HepG2 (cell line): ENCODE results near the gene BTBD6. TPM values are rescaled to one million over a fixed set of nuclear protein-coding genes. Genes with fewer than 3 reads are reported as not detected.

Experiments
- ATAC-seq: fragments of 200-7000 bp; cut with Tn5 transposase; 3 replicates; pipeline ENCODE4 v1.9.1; 2020; ENCODE audit warnings: mild to moderate bottlenecking, moderate library complexity
- BruUV-seq: library from RNA; stranded (reverse); fragments of 400-500 nt; replicated peaks from 2 replicates; lab custom pipeline; 2021; lab: Mats Ljungman, UMichigan
- CTCF ChIA-PET: fragments of 300-600 bp; formaldehyde crosslinking; extraction: SDS; loops from one replicate; lab custom pipeline; 2021; ENCODE audit warnings: low total read pairs, inconsistent platforms, low intra/inter-chr PET ratio; lab: Yijun Ruan, JAX
- POLR2A ChIA-PET: fragments of 350-600 bp; sonication (Branson Sonifier 250); formaldehyde crosslinking; loops from one replicate; lab custom pipeline; 2020; ENCODE audit warnings: antibody characterized with exemption, inconsistent platforms; lab: Yijun Ruan, JAX
- DNase-seq: peaks from one replicate; pipeline ENCODE4 v3.0.0-alpha.2; 2015; ENCODE audit warnings: low spot score
- FAIRE-seq: peaks from 3 replicates; lab custom pipeline; 2011; peaks lifted over from hg19 to GRCh38; lab: Jason Lieb, UNC
- H2AFZ ChIP-seq: one replicate; pipeline ENCODE4 v1.6.1; 2011; ENCODE audit warnings: low read length, inconsistent platforms
- H3K27ac ChIP-seq: fragments of 300-600 bp; 3 replicates; pipeline ENCODE4 v1.8.0; 2011; ENCODE audit warnings: mixed run types, mild to moderate bottlenecking, mixed read lengths, low read length, inconsistent platforms; ENCODE audit not compliant: insufficient read depth; ENCODE audit errors: extremely low read length
- H3K27me3 ChIP-seq, 2 experiments: fragments of 200-600 bp in 1 of 2; 2 replicates in 1 of 2; 3 replicates in 1 of 2; pipeline versions ENCODE4 v1.6.0 to v1.8.0; 2011; ENCODE audit warnings: low read length in 2 of 2, mild to moderate bottlenecking in 2 of 2, moderate library complexity in 2 of 2, inconsistent platforms in 1 of 2; ENCODE audit not compliant: insufficient read depth in 2 of 2, control insufficient read depth in 1 of 2
- H3K36me3 ChIP-seq, 2 experiments: fragments of 200-600 bp in 1 of 2; replicated peaks in 1 of 2; 2 replicates in 1 of 2; 3 replicates in 1 of 2; pipeline versions ENCODE4 v1.5.1 to v1.8.0; 2011; ENCODE audit warnings: low read length in 2 of 2, inconsistent platforms in 1 of 2; ENCODE audit not compliant: insufficient read depth in 2 of 2, control insufficient read depth in 1 of 2
- H3K4me1 ChIP-seq: 2 replicates; pipeline ENCODE4 v1.5.1; 2012; ENCODE audit warnings: low read length, inconsistent platforms; ENCODE audit not compliant: insufficient read depth
- H3K4me2 ChIP-seq: 2 replicates; pipeline ENCODE4 v1.6.0; 2011; ENCODE audit warnings: low read depth, low read length, inconsistent platforms
- H3K4me3 ChIP-seq, 3 experiments: fragments of 200-600 bp in 1 of 3; sonication (generic), shearing (Covaris generic) in 1 of 3; replicated peaks in 1 of 3; 2 replicates each; pipeline ENCODE4 v1.5.1; 2011 to 2016; ENCODE audit warnings: low read length in 3 of 3, inconsistent platforms in 2 of 3, low read depth in 2 of 3, mild to moderate bottlenecking in 2 of 3, control low read depth in 1 of 3, mixed read lengths in 1 of 3; ENCODE audit not compliant: insufficient read depth in 1 of 3
- H3K79me2 ChIP-seq: one replicate; pipeline ENCODE4 v1.6.1; 2011; ENCODE audit warnings: low read length, inconsistent platforms; ENCODE audit not compliant: insufficient read depth
- H3K9ac ChIP-seq: 2 replicates; pipeline ENCODE4 v1.6.0; 2011; ENCODE audit warnings: mild to moderate bottlenecking, low read depth, low read length, inconsistent platforms; ENCODE audit not compliant: insufficient read depth
- H3K9me3 ChIP-seq: 2 replicates; pipeline ENCODE4 v1.5.1; 2012; ENCODE audit warnings: mild to moderate bottlenecking, low read length
- H4K20me1 ChIP-seq: 2 replicates; pipeline ENCODE4 v1.6.0; 2011; ENCODE audit warnings: inconsistent platforms, mild to moderate bottlenecking, low read length, moderate library complexity; ENCODE audit not compliant: insufficient read depth
- ATF5 ChIP-seq: sonication (generic); formaldehyde crosslinking; IDR thresholded peaks from 2 replicates; pipeline ENCODE4 v1.4.0; 2020; ENCODE audit warnings: mild to moderate bottlenecking, low read depth, missing genetic modification reagents
- BRCA1 ChIP-seq: sonication (generic); formaldehyde crosslinking; IDR thresholded peaks from 2 replicates; pipeline ENCODE4 v1.4.0; 2020; ENCODE audit warnings: missing genetic modification reagents
- CEBPB ChIP-seq: IDR thresholded peaks from 2 replicates; pipeline ENCODE4 v1.6.1; 2011; ENCODE audit warnings: low read depth, low read length, improper control_type of control experiment, borderline replicate concordance
- FOSL1 ChIP-seq: sonication (generic); formaldehyde crosslinking; IDR thresholded peaks from 2 replicates; pipeline ENCODE4 v1.9.0; 2021; ENCODE audit warnings: missing genetic modification reagents, borderline replicate concordance
- KLF9 ChIP-seq: IDR thresholded peaks from 2 replicates; pipeline ENCODE4 v1.6.1; 2016; ENCODE audit warnings: low read depth
- NKX3-1 ChIP-seq: sonication (generic); formaldehyde crosslinking; IDR thresholded peaks from 2 replicates; pipeline ENCODE4 v1.5.0; 2020; ENCODE audit warnings: missing genetic modification reagents
- SP4 ChIP-seq: sonication (generic); formaldehyde crosslinking; IDR thresholded peaks from 2 replicates; pipeline ENCODE4 v1.8.1; 2023; ENCODE audit warnings: mild to moderate bottlenecking, missing genetic modification reagents
- TOPORS ChIP-seq: sonication (generic); formaldehyde crosslinking; IDR thresholded peaks from 2 replicates; pipeline ENCODE4 v1.8.0; 2023; ENCODE audit warnings: mild to moderate bottlenecking, missing genetic modification reagents
- ZNF331 ChIP-seq: sonication (generic); formaldehyde crosslinking; IDR thresholded peaks from 2 replicates; pipeline ENCODE4 v1.4.0; 2020; ENCODE audit warnings: missing genetic modification reagents
- ZNF576 ChIP-seq: sonication (generic); formaldehyde crosslinking; IDR thresholded peaks from 2 replicates; pipeline ENCODE4 v1.4.0; 2020; ENCODE audit warnings: mild to moderate bottlenecking, missing genetic modification reagents
- ZNF589 ChIP-seq: sonication (generic); formaldehyde crosslinking; conservative IDR thresholded peaks from 2 replicates; pipeline ENCODE4 v1.8.0; 2022; ENCODE audit warnings: mild to moderate bottlenecking, moderate library complexity, missing genetic modification reagents
- WGBS: methylation state at CpG from one replicate; pipeline ENCODE4 v1.1.6; 2017; ENCODE audit warnings: low lambda C conversion rate; 5-methylcytosine and 5-hydroxymethylcytosine counted together
- in situ Hi-C: cut with HindIII; loops from 2 replicates; pipeline ENCODE4 v1.10.0; 2017; ENCODE audit warnings: low pct_unique_long_range_greater_than_20kb; ENCODE audit not compliant: extremely low pct_ligation_motif_present
- intact Hi-C: fragments of 100-400 bp; cut with micrococcal nuclease; formaldehyde crosslinking; loops from one replicate; pipeline ENCODE4 v1.10.0; 2022; ENCODE audit not compliant: unreplicated experiment
- polyA plus RNA-seq, 8 experiments: library from polyadenylated mRNA; depleted of rRNA in 3 of 8; stranded (reverse) in 7 of 8; unstranded in 1 of 8; fragments of >200 nt; fragmentation: Illumina TruSeq in 4 of 8; extraction: Trizol in 4 of 8; gene quantifications; 2 replicates each; pipeline versions ENCODE4 v1.2.1 to v1.2.3, GENCODE V29; 2011 to 2016; ENCODE audit warnings: low read depth in 4 of 8, missing spikeins in 1 of 8, mixed read lengths in 1 of 8; ENCODE audit not compliant: insufficient read depth in 1 of 8
- total RNA-seq, 5 experiments: library from RNA; depleted of rRNA; stranded (reverse); fragments of >200 nt; fragmentation: Illumina TruSeq; extraction: Trizol; gene quantifications; 2 replicates each; pipeline ENCODE4 v1.2.3, GENCODE V29; 2016; ENCODE audit warnings: low read depth in 1 of 5
- TF ChIP-seq, protein P1 (sequence below): sonication (generic); formaldehyde crosslinking; IDR thresholded peaks from 2 replicates; pipeline ENCODE4 v1.4.0; 2020; ENCODE audit warnings: missing genetic modification reagents
- TF ChIP-seq, protein P2 (sequence below): sonication (generic); formaldehyde crosslinking; IDR thresholded peaks from 2 replicates; pipeline ENCODE4 v1.5.1; 2020; ENCODE audit warnings: mild to moderate bottlenecking, missing genetic modification reagents, moderate library complexity

BTBD6 gene
- total and polyA plus RNA-seq, 2 of the 13 experiments (the other 11 are each of a cell fraction or from before 2014, with no cell fraction given): not detected

DNA sequence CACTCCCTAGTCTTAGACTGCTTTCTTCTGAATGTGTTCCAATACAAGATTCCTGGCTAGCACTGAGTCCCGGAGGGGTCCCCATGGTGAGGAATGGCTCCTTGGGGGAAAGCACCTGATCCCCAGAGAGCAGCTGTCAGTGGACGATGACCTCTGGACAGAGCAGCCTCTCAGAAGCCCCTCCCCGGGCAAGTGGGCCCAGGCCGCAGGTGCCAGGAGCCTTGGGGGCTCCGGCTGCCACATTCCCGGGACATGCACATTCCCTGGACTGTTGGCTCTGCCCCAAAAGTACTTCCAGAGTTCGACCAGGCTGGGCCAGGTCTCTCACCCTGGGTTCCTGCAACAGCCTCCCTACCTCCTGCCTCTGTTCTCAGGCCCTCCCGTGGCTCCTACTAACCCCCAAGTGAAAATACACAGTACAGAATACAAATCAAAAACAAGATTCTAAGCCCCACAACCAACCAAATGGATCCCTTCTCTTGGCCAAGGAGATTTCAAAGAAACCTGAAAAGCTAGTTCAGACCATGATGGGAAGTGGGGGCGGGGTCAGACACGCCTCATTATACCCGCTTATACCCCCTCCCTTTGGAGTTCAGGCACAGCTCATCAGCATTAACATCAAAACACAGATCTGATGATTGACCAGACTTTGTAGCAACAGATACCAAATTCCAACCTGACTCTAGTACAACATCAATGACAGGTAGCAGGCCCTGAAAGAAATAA, 23.3 kb upstream of the BTBD6 start:
- no peak for FAIRE-seq

More for the DNA sequence above, 23.3 kb upstream of the BTBD6 start:
- Histone ChIP-seq H3K27me3 (no peaks in the 10 kb centered on the region), H2AFZ (no peak overlapping the region), H3K79me2 (no peaks in the 10 kb centered on the region), H3K4me2 (no peak overlapping the region), H4K20me1 (no peaks in the 10 kb centered on the region), H3K9ac (no peak overlapping the region), H3K4me1 (no peaks in the 10 kb centered on the region), H3K36me3 (peaks cover 15 to 40% of the 10 kb centered on the region in 2 experiments; a peak in 4 of 5 replicates), H3K4me3 (no peak overlapping the region), H3K9me3 (no peaks in the 10 kb centered on the region), H3K27ac (no peak overlapping the region)
- DNase-seq (no peak), ATAC-seq (no peak)
- WGBS: 97% methylated on average over 7 of the region's 11 CpGs
- no peak for TF ChIP-seq BRCA1 (CRISPR knock-in tag)
- no peak for TF ChIP-seq TOPORS (CRISPR knock-in tag)
- TF ChIP-seq ATF5 (CRISPR knock-in tag): no peak
- TF ChIP-seq, protein P1, sequence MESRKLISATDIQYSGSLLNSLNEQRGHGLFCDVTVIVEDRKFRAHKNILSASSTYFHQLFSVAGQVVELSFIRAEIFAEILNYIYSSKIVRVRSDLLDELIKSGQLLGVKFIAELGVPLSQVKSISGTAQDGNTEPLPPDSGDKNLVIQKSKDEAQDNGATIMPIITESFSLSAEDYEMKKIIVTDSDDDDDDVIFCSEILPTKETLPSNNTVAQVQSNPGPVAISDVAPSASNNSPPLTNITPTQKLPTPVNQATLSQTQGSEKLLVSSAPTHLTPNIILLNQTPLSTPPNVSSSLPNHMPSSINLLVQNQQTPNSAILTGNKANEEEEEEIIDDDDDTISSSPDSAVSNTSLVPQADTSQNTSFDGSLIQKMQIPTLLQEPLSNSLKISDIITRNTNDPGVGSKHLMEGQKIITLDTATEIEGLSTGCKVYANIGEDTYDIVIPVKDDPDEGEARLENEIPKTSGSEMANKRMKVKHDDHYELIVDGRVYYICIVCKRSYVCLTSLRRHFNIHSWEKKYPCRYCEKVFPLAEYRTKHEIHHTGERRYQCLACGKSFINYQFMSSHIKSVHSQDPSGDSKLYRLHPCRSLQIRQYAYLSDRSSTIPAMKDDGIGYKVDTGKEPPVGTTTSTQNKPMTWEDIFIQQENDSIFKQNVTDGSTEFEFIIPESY (CRISPR knock-in tag): no peak
- TF ChIP-seq ZNF576 (CRISPR knock-in tag): no peak
- TF ChIP-seq NKX3-1 (CRISPR knock-in tag): no peak
- no peak for TF ChIP-seq ZNF331 (CRISPR knock-in tag)
- TF ChIP-seq CEBPB: no peak
- TF ChIP-seq SP4 (CRISPR knock-in tag): no peak
- TF ChIP-seq KLF9 (CRISPR knock-in tag): no peak
- no peak for TF ChIP-seq FOSL1 (CRISPR knock-in tag)
- TF ChIP-seq, protein P2, sequence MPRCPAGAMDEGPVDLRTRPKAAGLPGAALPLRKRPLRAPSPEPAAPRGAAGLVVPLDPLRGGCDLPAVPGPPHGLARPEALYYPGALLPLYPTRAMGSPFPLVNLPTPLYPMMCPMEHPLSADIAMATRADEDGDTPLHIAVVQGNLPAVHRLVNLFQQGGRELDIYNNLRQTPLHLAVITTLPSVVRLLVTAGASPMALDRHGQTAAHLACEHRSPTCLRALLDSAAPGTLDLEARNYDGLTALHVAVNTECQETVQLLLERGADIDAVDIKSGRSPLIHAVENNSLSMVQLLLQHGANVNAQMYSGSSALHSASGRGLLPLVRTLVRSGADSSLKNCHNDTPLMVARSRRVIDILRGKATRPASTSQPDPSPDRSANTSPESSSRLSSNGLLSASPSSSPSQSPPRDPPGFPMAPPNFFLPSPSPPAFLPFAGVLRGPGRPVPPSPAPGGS (CRISPR knock-in tag): no peak
- TF ChIP-seq ZNF589 (CRISPR knock-in tag): no peak
- no TSS peak for BruUV-seq
- intact Hi-C loops: no loop called here
- ChIA-PET CTCF (no interaction called here), POLR2A (no interaction called here)
- in situ Hi-C loops: no loop called here
